ENCODE results near the gene PRKCE. TPM values are rescaled to one million over a fixed set of nuclear protein-coding genes. Genes with fewer than 3 reads are reported as not detected.

The PRKCE gene
- total RNA-seq, 6 experiments from 2014 or later, result 5.2 to 18.8 (median 11.0) TPM

DNA sequence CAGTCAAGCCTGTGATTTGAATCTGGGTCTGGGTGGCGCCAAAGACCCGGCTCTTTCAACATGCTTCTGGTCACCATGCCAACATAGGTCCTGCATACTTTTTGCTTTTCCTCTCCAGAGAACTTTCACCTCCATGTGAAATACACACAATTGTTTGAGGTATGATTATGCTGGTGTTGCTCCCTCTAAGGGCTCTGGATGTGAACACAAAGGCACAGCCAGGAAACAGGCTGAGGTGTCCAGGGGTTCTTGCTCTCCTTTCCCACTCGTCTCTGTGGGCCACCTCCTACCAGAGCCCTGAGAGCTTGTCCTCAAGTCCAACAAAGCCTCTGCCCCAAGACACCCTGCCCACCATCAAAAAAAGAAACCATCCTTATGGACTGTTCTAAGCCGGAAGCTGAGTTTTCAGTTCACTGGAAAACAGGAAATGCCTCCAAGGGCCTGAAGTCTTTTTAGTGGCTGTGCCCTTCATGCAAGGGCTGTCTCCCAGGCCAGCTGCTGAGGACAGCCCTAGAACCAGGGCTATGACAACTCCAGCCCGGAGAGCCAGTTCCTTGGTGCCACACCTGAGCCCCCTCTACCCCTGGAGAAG is 545.5 kb downstream of the PRKCE start:
- Histone ChIP-seq H3K27ac (peak overlapping the region in 1 of 3 donors; percentile 28), H3K9me3 (no peaks in the 10 kb centered on the region), H3K4me3 (no peak overlapping the region), H3K36me3 (no peaks in the 10 kb centered on the region), H3K4me1 (no peaks in the 10 kb centered on the region), H3K27me3 (no peaks in the 10 kb centered on the region)
- intact Hi-C loops (cut with DNase I), result no loop called here
- 75% methylated on average over 2 of the region's 5 CpGs for WGBS (ENCODE audit: insufficient coverage, low coverage, low lambda C conversion rate, missing lambda C conversion rate)
- TF ChIP-seq POLR2A (IDR thresholded peaks at IDR 0.05), result no peak
- no peak for TF ChIP-seq CTCF (IDR thresholded peaks at IDR 0.05)
- DNase-seq (peak in 1 of 3 donors; percentile 28), ATAC-seq (peak in 3 of 4 donors; percentile 19 to 30 (median 25))

DNA sequence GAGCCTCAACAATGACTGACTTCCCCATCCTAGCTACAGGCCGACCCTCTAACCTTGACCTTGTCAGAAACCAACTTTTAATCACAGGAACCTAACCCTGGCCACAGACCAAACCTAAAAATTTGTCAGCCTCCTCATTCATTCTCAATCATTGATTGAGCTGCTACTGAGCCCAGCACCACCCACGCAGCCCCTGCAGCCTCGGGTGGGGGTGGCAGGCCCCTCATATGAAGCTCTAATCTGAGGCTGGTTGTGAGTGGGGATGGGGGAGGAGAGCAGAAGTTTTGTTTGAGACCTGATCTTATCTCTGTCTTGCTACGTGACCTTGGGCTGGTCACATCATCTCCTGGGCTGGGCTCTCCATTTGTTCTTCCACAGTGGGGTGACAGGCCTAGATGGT is 546.2 kb downstream of the PRKCE start:
- Histone ChIP-seq H3K9me3 (no peaks in the 10 kb centered on the region), H3K4me3 (no peak overlapping the region), H3K27me3 (no peaks in the 10 kb centered on the region), H3K4me1 (no peaks in the 10 kb centered on the region), H3K27ac (peak overlapping the region in 1 of 3 donors; percentile 28), H3K36me3 (no peaks in the 10 kb centered on the region)
- ATAC-seq (no peak), DNase-seq (no peak)
- TF ChIP-seq CTCF (IDR thresholded peaks at IDR 0.05), result no peak
- no peak for TF ChIP-seq POLR2A (IDR thresholded peaks at IDR 0.05)
- intact Hi-C loops (cut with DNase I), result no loop called here
- WGBS (ENCODE audit: insufficient coverage, low coverage, low lambda C conversion rate, missing lambda C conversion rate), result 60% methylated on average over 1 of the region's 4 CpGs

DNA sequence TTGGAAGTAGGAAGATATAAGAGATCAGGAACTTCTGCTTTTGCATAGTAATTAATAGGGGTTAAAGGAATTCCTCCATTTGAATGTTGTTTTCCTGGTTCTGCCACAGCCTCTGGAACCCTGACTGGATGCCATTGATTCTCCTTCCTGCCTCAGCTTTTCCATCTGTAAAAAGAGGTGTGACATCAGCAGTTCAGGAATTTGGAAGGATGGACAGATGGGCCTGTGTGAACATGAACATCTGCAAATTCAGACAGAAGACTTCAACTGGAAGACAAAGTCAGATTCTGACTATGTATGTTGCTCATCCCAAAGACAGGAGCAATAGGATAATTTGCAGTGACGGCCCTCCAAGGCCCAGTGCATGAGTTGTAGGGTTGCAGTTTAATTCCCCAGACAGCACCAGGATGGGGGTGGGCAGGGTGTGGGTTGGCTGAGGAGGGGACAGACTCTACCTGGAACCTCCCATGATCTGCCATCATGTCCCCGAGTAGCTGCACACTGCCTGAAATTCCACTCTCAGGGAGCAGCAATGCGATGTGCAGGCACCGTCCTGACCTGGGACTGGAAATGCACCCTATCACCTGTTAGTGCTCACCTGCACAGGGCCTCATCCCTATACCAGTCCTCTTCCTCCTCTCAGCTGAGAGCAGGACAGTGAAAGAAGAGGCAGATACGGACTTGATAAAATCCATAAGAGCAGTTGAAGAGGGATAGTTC is 546.8 kb downstream of the PRKCE start:
- 78% methylated on average over 2 of the region's 5 CpGs for WGBS (ENCODE audit: insufficient coverage, low coverage, low lambda C conversion rate, missing lambda C conversion rate)

DNA sequence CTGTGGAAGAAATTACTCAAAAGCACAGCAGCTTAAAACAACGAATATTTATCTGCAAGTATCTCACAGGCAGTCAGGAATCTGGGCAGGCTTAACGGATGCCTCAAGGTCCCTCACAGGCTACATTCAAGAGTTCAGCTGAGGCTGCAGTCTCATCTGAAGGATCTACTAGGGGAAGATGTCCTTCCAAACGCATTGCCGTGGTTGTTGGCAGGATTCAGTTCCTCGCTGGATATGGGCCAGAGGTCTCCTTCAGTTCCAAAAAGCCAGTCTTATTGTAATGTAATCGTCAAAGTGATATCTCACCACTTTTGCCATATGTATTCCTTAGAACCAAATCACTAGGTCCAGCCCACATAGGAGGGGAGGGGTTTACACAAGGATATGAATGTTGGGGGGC is 547.5 kb downstream of the PRKCE start:
- ATAC-seq (peak in 3 of 4 donors; percentile 50 to 65 (median 50)), DNase-seq (no peak)
- Histone ChIP-seq H3K27me3 (no peaks in the 10 kb centered on the region), H3K36me3 (no peaks in the 10 kb centered on the region), H3K4me3 (no peak overlapping the region), H3K27ac (no peak overlapping the region), H3K4me1 (no peaks in the 10 kb centered on the region), H3K9me3 (no peaks in the 10 kb centered on the region)
- intact Hi-C loops (cut with DNase I), result no loop called here
- TF ChIP-seq POLR2A (IDR thresholded peaks at IDR 0.05), result no peak
- TF ChIP-seq CTCF (IDR thresholded peaks at IDR 0.05), result no peak
- WGBS (ENCODE audit: insufficient coverage, low coverage, low lambda C conversion rate, missing lambda C conversion rate), result 54% methylated on average over 3 of the region's 6 CpGs

More for the DNA sequence above, 546.8 kb downstream of the PRKCE start:
- intact Hi-C loops (cut with DNase I), result no loop called here
- Histone ChIP-seq H3K4me3 (no peak overlapping the region), H3K4me1 (no peaks in the 10 kb centered on the region), H3K9me3 (no peaks in the 10 kb centered on the region), H3K36me3 (no peaks in the 10 kb centered on the region), H3K27ac (no peak overlapping the region), H3K27me3 (no peaks in the 10 kb centered on the region)
- ATAC-seq (no peak), DNase-seq (no peak)
- no peak for TF ChIP-seq POLR2A (IDR thresholded peaks at IDR 0.05)
- TF ChIP-seq CTCF (IDR thresholded peaks at IDR 0.05), result no peak
